Ovary (tissue), 3 donors: Measurements from ENCODE around the gene ST6GALNAC3.

Source experiments
- CTCF ChIP-seq, 3 donors: fragments of 450-650 bp in 2 of 3; fragments of 200-600 bp in 1 of 3; IDR thresholded peaks; one replicate each; pipeline versions ENCODE4 v1.5.1 to v1.8.0; 2016 to 2022; ENCODE audit warnings: antibody characterized with exemption in 3 of 3, mild to moderate bottlenecking in 1 of 3
- EP300 ChIP-seq: sonication (generic); formaldehyde crosslinking; IDR thresholded peaks from one replicate; pipeline ENCODE4 v1.6.1; 2017; ENCODE audit warnings: antibody characterized with exemption
- POLR2A ChIP-seq: fragments of 450-650 bp; IDR thresholded peaks from one replicate; pipeline ENCODE4 v1.6.1; 2017; ENCODE audit warnings: antibody characterized with exemption, mild to moderate bottlenecking, moderate library complexity
- donor health status: DM: no; HTN: no; CAD: no.

GRCh38 chr1:76234061-76234460, 159.5 kb downstream of the ST6GALNAC3 start:
- no peak for TF ChIP-seq CTCF (IDR thresholded peaks at IDR 0.05)
- no peak for TF ChIP-seq EP300
- no peak for TF ChIP-seq POLR2A
